H9 (cell line): ENCODE measurements around the gene RALY. TPM values are rescaled to one million over a fixed set of nuclear protein-coding genes. Genes with fewer than 3 reads are reported as not detected.

Experiments used
- DNase-seq: peaks from one replicate; pipeline ENCODE4 v3.0.0-alpha.2; 2017
- H2AFZ ChIP-seq: one replicate; pipeline ENCODE4 v1.6.1; 2013; ENCODE audit warnings: mild to moderate bottlenecking, low read length, control low read depth, moderate library complexity
- H2AK5ac ChIP-seq: 2 replicates; pipeline ENCODE4 v1.6.1; 2013; ENCODE audit warnings: low read length, control low read depth, mixed read lengths; ENCODE audit not compliant: insufficient read length
- H2BK120ac ChIP-seq: one replicate; pipeline ENCODE4 v1.6.1; 2013; ENCODE audit warnings: low read depth, mild to moderate bottlenecking, low read length, control low read depth, inconsistent platforms; ENCODE audit not compliant: poor library complexity, severe bottlenecking
- H2BK12ac ChIP-seq: 2 replicates; pipeline ENCODE4 v1.6.1; 2013; ENCODE audit warnings: low read length, control low read depth, mixed read lengths, low read depth; ENCODE audit not compliant: insufficient read length
- H2BK15ac ChIP-seq: 2 replicates; pipeline ENCODE4 v1.6.1; 2013; ENCODE audit warnings: low read depth, low read length, control low read depth
- H2BK20ac ChIP-seq: one replicate; pipeline ENCODE4 v1.6.1; 2013; ENCODE audit warnings: low read depth, mild to moderate bottlenecking, low read length, control low read depth, inconsistent platforms; ENCODE audit not compliant: poor library complexity, severe bottlenecking
- H2BK5ac ChIP-seq: 2 replicates; pipeline ENCODE4 v1.6.1; 2013; ENCODE audit warnings: low read length, control low read depth, mixed read lengths; ENCODE audit not compliant: insufficient read length
- H3K14ac ChIP-seq: 2 replicates; pipeline ENCODE4 v1.6.1; 2013; ENCODE audit warnings: low read length, control low read depth; ENCODE audit not compliant: insufficient read depth
- H3K18ac ChIP-seq: 2 replicates; pipeline ENCODE4 v1.6.1; 2013; ENCODE audit warnings: low read depth, mild to moderate bottlenecking, mixed read lengths, low read length, control low read depth; ENCODE audit not compliant: insufficient read length
- H3K23ac ChIP-seq: 2 replicates; pipeline ENCODE4 v1.6.1; 2013; ENCODE audit warnings: low read length, control low read depth, mixed read lengths, low read depth; ENCODE audit not compliant: insufficient read length
- H3K23me2 ChIP-seq: 2 replicates; pipeline ENCODE4 v1.6.1; 2013; ENCODE audit warnings: low read depth, mild to moderate bottlenecking, mixed read lengths, low read length, control low read depth; ENCODE audit not compliant: insufficient read length, poor library complexity, severe bottlenecking
- H3K27ac ChIP-seq: 2 replicates; pipeline ENCODE4 v1.5.1; 2013; ENCODE audit warnings: low read length, control low read depth, mixed read lengths, low read depth; ENCODE audit not compliant: insufficient read length
- H3K27me3 ChIP-seq: 2 replicates; pipeline ENCODE4 v1.6.1; 2013; ENCODE audit warnings: low read length, control low read depth, inconsistent platforms; ENCODE audit not compliant: insufficient read depth
- H3K4ac ChIP-seq: 2 replicates; pipeline ENCODE4 v1.6.1; 2013; ENCODE audit warnings: low read depth, mild to moderate bottlenecking, control low read depth, inconsistent platforms, low read length, moderate library complexity
- H3K4me1 ChIP-seq: 2 replicates; pipeline ENCODE4 v1.6.1; 2013; ENCODE audit warnings: low read length, control low read depth, inconsistent platforms; ENCODE audit not compliant: insufficient read depth
- H3K4me2 ChIP-seq: 2 replicates; pipeline ENCODE4 v1.6.1; 2013; ENCODE audit warnings: low read length, control low read depth, mixed read lengths; ENCODE audit not compliant: insufficient read length, insufficient read depth
- H3K56ac ChIP-seq: 2 replicates; pipeline ENCODE4 v1.6.1; 2013; ENCODE audit warnings: low read depth, mild to moderate bottlenecking, mixed read lengths, low read length, control low read depth; ENCODE audit not compliant: insufficient read length
- H3K79me1 ChIP-seq: 2 replicates; pipeline ENCODE4 v1.6.1; 2013; ENCODE audit warnings: low read depth, mild to moderate bottlenecking, moderate library complexity, low read length, control low read depth, inconsistent platforms; ENCODE audit not compliant: insufficient read depth, poor library complexity, severe bottlenecking
- H3K79me2 ChIP-seq: 2 replicates; pipeline ENCODE4 v1.6.1; 2013; ENCODE audit warnings: low read length, control low read depth, inconsistent platforms; ENCODE audit not compliant: insufficient read depth
- H3K9ac ChIP-seq: 2 replicates; pipeline ENCODE4 v1.6.1; 2013; ENCODE audit warnings: low read length, control low read depth, mixed read lengths; ENCODE audit not compliant: insufficient read length; ENCODE audit errors: extremely low read depth
- H3K9me3 ChIP-seq: one replicate; pipeline ENCODE4 v1.6.1; 2013; ENCODE audit warnings: low read depth, low read length, inconsistent platforms; ENCODE audit not compliant: control insufficient read depth
- H3T11ph ChIP-seq: one replicate; pipeline ENCODE4 v1.6.1; 2013; ENCODE audit warnings: mild to moderate bottlenecking, low read length, control low read depth, inconsistent platforms
- H4K20me1 ChIP-seq: one replicate; pipeline ENCODE4 v1.6.1; 2013; ENCODE audit not compliant: control insufficient read depth, insufficient read length, insufficient read depth
- H4K5ac ChIP-seq: 2 replicates; pipeline ENCODE4 v1.6.1; 2013; ENCODE audit warnings: low read depth, mild to moderate bottlenecking, mixed read lengths, low read length, control low read depth; ENCODE audit not compliant: insufficient read length
- H4K8ac ChIP-seq: replicated peaks from 2 replicates; pipeline ENCODE4 v1.6.1; 2013; ENCODE audit warnings: low read length, control low read depth, mixed read lengths, low read depth; ENCODE audit not compliant: insufficient read length
- H4K91ac ChIP-seq: 2 replicates; pipeline ENCODE4 v1.6.1; 2013; ENCODE audit warnings: low read depth, mild to moderate bottlenecking, moderate library complexity, mixed read lengths, low read length, control low read depth; ENCODE audit not compliant: insufficient read length
- H3K27ac Mint-ChIP-seq, 3 experiments: 2 replicates in 2 of 3; 3 replicates in 1 of 3; pipeline ENCODE4 v1.8.0; 2020 to 2021; ENCODE audit warnings: mixed read lengths in 3 of 3, mild to moderate bottlenecking in 1 of 3, moderate library complexity in 1 of 3
- H3K27me3 Mint-ChIP-seq: 2 replicates; pipeline ENCODE4 v1.8.0; 2021; ENCODE audit warnings: low read depth, mild to moderate bottlenecking, moderate library complexity, mixed read lengths
- H3K36me3 Mint-ChIP-seq, 3 experiments: 2 replicates in 2 of 3; 3 replicates in 1 of 3; pipeline ENCODE4 v1.8.0; 2020 to 2021; ENCODE audit warnings: low read depth in 3 of 3, mixed read lengths in 3 of 3; ENCODE audit not compliant: insufficient read depth in 1 of 3
- H3K4me1 Mint-ChIP-seq, 2 experiments: 2 replicates each; pipeline ENCODE4 v1.8.0; 2020; ENCODE audit warnings: mixed read lengths in 2 of 2
- H3K4me3 Mint-ChIP-seq, 2 experiments: 2 replicates in 1 of 2; 3 replicates in 1 of 2; pipeline ENCODE4 v1.8.0; 2020 to 2021; ENCODE audit warnings: mild to moderate bottlenecking in 2 of 2, mixed read lengths in 2 of 2, moderate library complexity in 1 of 2
- H3K9me3 Mint-ChIP-seq, 2 experiments: 2 replicates in 1 of 2; 3 replicates in 1 of 2; pipeline ENCODE4 v1.8.0; 2020; ENCODE audit warnings: mild to moderate bottlenecking in 2 of 2, mixed read lengths in 2 of 2, moderate library complexity in 1 of 2
- CTCF ChIP-seq: fragments of 200-600 bp; sonication (generic); conservative IDR thresholded peaks from 3 replicates; pipeline ENCODE4 v1.8.0; 2021; ENCODE audit warnings: antibody characterized with exemption, mild to moderate bottlenecking
- WGBS: extraction: QIAGEN DNeasy Blood & Tissue Kit; methylation state at CpG from one replicate; pipeline ENCODE4 v1.1.7; 2013; ENCODE audit warnings: missing lambda C conversion rate, low lambda C conversion rate, mixed read lengths; ENCODE audit not compliant: insufficient read length; ENCODE audit errors: extremely low coverage; 5-methylcytosine and 5-hydroxymethylcytosine counted together
- total RNA-seq: library from RNA; stranded (reverse); gene quantifications from 2 replicates; pipeline ENCODE4 v1.2.1, GENCODE V29; 2021

RALY gene
- total RNA-seq, 1 experiment from 2014 or later = 199 TPM

DNA sequence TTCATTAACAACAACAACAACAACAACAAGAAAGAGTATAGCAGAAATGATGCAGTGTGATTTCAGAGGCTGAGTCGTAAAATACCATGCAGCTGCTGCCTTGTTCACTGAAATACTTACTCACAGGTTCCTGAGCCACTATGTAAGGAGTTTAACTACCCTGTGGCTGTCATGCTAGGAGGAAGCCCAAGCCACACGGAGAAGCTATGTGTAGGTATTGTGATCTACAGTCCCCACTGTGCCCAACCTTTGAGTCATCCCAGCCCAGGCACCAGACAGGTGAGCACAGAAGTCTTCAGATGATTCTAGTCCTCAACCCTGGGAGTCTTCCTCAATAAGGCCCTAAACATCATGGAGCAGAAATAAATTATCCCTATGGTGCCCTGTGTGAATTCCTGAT lies 14.6 kb upstream of the RALY start:
- Histone ChIP-seq H3K79me2 (no peaks in the 10 kb centered on the region), H3K23me2 (no peaks in the 10 kb centered on the region), H4K8ac (no peak overlapping the region), H2BK12ac (no peak overlapping the region), H3K79me1 (no peaks in the 10 kb centered on the region), H3K4me1 (no peaks in the 10 kb centered on the region), H3K18ac (no peak overlapping the region), H3K27ac (no peak overlapping the region), H4K20me1 (no peaks in the 10 kb centered on the region), H2BK5ac (no peak overlapping the region), H3K23ac (no peak overlapping the region), H3K27me3 (no peaks in the 10 kb centered on the region), H3K56ac (no peak overlapping the region), H2AK5ac (no peak overlapping the region), H3K9me3 (no peaks in the 10 kb centered on the region), H4K5ac (no peak overlapping the region), H3K4ac (no peak overlapping the region), H3K4me2 (no peak overlapping the region), H3K14ac (no peak overlapping the region), H2BK120ac (no peak overlapping the region), H4K91ac (no peak overlapping the region), H3T11ph (no peak overlapping the region), H2BK20ac (no peak overlapping the region), H2AFZ (no peak overlapping the region), H3K9ac (no peak overlapping the region), H2BK15ac (no peak overlapping the region)
- Mint-ChIP-seq H3K9me3 (peaks cover 5 to 8% of the 10 kb centered on the region in 2 experiments; a peak in 3 of 5 replicates), H3K36me3 (no peaks in the 10 kb centered on the region), H3K27ac (no peak overlapping the region), H3K4me1 (peaks cover 10% of the 10 kb centered on the region in 2 experiments), H3K27me3 (peaks cover 4% of the 10 kb centered on the region), H3K4me3 (no peak overlapping the region)
- no peak for DNase-seq
- no CpG with 5 or more reads among the region's 2 CpGs for WGBS
- no peak for TF ChIP-seq CTCF
